ENCODE measurements around the gene RAD51B.

DNA sequence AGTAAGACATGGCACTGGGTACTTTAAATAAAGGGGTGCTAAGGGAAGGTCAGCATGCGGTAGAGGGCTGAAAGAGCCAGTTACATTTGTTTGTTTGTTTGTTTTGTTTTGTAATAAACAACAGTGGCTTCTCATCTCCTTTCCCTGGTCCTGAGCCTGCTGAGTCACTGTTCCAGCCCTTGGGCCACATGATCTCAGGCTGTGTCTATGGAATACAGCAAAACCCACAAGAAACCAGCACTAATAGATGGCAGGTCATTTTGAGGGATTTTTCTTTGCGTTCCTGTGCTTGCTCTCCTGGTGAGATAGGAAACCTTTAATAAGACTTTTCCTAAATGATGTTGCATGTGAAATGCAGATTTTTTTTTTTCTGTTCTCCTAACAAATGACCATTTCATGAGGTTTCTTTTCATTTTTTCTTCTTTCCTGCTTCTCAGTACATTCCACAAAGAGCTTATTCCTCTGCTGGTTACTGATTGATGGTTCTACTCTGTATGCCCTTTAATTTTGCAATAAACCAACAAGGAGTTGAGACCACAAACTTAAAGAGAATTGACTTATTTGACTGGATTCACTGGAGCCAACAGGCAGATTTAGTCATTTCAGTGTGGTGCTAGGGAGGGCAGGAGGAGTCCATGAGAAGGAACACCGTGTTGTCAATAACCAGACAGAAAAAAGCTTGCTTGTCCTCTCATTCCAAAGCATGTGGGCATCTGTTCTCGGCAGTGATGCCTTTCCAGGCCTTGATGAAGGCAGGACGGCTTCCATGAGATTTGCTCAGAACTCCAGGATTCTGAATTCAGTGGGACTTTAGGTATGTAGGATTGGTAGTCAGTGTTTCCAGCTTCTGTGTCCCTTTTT is 459.2 kb downstream of the RAD51B start:
- TF ChIP-seq, protein P1, sequence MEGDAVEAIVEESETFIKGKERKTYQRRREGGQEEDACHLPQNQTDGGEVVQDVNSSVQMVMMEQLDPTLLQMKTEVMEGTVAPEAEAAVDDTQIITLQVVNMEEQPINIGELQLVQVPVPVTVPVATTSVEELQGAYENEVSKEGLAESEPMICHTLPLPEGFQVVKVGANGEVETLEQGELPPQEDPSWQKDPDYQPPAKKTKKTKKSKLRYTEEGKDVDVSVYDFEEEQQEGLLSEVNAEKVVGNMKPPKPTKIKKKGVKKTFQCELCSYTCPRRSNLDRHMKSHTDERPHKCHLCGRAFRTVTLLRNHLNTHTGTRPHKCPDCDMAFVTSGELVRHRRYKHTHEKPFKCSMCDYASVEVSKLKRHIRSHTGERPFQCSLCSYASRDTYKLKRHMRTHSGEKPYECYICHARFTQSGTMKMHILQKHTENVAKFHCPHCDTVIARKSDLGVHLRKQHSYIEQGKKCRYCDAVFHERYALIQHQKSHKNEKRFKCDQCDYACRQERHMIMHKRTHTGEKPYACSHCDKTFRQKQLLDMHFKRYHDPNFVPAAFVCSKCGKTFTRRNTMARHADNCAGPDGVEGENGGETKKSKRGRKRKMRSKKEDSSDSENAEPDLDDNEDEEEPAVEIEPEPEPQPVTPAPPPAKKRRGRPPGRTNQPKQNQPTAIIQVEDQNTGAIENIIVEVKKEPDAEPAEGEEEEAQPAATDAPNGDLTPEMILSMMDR (conservative IDR thresholded peaks at IDR 0.05) = no peak
- no peak for TF ChIP-seq EZH2 (IDR thresholded peaks at IDR 0.05; ENCODE audit: low read depth)
